ENCODE data around the gene MSI2.

- TF ChIP-seq CTCF (IDR thresholded peaks at IDR 0.05) (no peak), POLR2A (IDR thresholded peaks at IDR 0.05) (no peak)
Observed at GRCh38 chr17:57615836-57616757, 359.8 kb downstream of the MSI2 start.
